Activated CD8-positive, alpha-beta memory T cell treated with anti-CD3 and anti-CD28 coated beads, Interleukin-2, amount 50 U/mL, for 1 hour (primary cell): ENCODE measurements around the gene GHR.

ENCODE experiments used
- DNase-seq: peaks from one replicate; pipeline ENCODE4 v3.0.0-alpha.2; 2020; ENCODE audit errors: extremely low read depth

Gene GHR

GRCh38 chr5:42462083-42462482 is 38.8 kb downstream of the GHR start:
- DNase-seq: no peak

GRCh38 chr5:42467572-42467971 is 44.3 kb downstream of the GHR start:
- DNase-seq: no peak

DNA sequence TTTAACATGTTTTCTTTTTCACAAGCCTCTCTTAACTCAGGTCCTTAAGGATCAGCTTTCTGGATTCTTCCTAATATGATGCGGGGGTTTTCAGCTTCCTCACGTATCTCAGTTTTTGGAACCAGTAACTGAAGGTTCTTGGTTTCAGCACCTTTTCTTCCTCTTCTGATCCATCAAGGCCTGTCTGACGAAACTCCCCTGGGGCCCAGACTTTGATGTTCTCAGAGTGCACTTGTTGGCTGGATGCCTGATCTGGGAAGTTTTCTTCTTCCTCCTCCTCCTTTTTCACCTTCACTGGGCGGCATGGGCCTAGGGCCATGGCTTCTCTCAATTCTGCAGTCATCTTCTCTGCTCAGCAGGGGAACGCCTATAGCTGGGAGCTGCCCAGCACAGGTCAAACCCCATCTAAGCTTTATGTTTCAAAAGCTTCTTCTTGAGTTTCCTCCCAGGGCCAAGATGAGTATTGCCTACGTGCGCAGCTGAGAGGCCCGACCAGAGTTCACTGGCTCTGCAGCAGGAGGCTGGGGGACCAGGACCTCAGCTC is 44.8 kb downstream of the GHR start:
- DNase-seq: no peak

DNA sequence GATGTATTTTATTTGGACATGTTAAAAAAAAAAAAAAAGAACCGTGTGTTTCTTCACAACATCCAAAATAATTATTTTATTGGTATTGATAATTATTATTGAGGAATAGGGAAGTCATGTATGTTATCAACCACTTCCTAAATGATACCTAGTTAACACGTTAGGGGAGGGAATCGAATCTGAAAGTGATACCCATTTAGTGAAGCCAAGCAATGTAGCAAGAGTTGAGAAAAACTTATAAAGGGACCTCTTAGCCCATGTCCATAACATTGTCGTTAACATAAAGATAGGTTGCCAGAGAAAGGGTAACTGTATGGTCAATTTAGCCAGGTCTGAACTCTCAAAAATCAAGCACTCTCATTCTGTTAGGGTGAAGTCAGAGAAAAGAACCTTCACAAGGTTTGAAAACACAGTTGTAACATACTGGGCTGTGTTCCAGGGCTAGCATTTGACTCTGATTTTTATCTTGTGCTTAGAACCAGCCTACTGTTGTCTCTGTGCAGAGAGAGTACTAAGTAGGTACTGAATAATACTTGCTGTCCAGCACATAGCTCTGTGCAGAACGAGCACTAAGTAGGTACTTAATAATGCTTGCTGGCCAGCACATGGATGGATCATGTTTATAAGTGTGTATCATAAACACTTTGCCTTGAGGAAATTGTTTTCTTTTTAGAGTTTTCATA is 60.4 kb downstream of the GHR start:
- no peak for DNase-seq

DNA sequence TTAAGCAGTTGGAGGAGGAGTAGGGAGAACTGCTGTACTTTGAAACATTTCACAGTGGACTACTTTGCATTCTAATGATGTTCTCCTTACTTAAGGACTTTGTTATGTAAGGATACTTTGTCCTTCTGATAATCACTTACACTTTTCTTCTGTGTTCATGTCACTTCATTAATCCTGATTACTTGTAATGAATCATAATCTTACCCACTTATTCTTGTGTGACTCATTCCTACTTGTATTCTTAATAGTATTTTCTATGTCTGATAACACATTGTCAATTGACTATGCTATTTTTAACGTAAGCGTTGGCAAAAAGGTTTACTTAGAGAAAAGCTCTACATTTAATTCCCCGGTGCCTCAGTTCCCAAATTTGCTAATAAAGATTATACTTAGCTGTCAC is 63.8 kb downstream of the GHR start:
- no peak for DNase-seq

GRCh38 chr5:42487821-42488220 is 64.6 kb downstream of the GHR start:
- DNase-seq: no peak

DNA sequence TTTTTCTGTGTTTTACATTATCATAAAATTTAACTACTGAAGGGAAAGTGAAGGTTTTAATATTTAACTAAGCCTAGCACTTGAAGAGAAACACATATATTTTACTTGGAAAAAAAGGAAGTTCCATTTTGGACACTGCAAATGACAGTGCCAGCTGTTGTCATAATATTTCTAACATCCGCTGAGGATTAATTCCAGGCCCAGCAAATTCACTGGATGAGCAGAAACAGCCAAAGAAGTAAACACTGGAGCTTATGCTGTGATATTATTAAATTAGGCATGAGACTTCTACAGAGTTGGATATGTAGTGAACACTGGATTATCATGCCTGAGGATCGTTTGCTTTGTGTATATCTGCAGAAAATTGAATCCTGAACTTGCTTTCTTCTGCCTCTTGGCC is 67.6 kb downstream of the GHR start:
- DNase-seq: no peak

DNA sequence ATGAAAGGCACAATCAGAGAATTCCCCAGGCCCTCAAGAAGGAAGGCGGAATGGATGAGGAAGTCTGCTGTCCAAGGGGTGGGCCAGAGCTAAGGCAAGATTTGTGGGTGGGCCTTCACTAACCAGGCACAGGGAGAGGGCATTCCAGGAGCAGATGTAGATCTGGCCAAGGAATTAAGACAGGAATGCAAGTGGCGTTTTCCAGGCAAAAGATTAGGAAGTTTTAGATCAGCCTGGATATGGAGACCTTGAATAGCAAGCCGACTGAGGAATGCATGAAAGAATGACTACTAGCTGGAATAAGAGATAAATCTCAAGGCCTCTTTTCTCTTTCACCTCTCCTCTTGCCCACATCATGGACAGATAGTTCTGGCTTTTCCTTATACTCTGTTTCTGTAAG is 68.5 kb downstream of the GHR start:
- DNase-seq: no peak

- DNase-seq: no peak
These were observed 69.7 kb downstream of the GHR start for GRCh38 chr5:42492974-42493373.

- no peak for DNase-seq
These were observed 71.2 kb downstream of the GHR start for GRCh38 chr5:42494414-42494813.

DNA sequence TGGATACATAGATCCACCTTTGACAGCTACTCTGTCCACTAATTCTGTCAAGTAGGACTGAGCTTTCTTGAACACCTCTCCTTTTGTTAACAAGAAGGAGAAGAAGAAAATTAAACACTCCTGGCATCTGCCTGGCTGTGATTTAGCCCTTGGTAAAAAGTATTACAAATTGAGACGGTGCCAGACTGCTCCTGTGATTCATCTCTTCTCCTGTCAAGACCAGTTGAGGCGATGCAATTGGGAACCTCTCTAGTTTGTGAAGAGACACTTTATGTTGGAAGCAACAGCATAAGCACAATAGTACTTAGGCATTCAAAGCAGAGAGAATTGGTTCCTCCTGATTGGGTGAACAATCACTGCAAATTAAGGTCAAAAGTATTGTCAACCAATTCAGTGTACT is 72.7 kb downstream of the GHR start:
- no peak for DNase-seq

GRCh38 chr5:42496397-42497156 is 73.3 kb downstream of the GHR start:
- no peak for DNase-seq

DNA sequence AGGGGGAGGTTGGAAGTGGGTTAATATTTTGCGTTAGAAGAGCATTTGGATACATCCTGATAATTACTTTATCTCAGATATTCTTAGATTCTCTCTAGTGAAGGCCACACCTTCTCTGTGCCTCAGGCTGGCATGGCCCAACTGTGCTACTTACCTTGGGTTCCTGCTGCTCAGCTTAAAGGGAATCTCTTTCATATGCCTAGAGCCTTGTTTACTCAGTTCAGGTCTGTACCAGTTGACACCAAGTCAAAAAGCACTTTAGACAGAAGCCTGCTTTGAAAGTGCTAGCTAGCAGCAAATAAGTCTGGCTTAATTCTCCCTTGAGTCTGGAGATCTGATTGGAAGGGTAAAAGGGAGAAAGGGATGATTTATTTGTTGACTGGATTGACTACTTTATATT is 74.8 kb downstream of the GHR start:
- no peak for DNase-seq

GRCh38 chr5:42499016-42499415 is 75.8 kb downstream of the GHR start:
- no peak for DNase-seq

- DNase-seq: no peak
These were observed 76.9 kb downstream of the GHR start for GRCh38 chr5:42500003-42500599.

DNA sequence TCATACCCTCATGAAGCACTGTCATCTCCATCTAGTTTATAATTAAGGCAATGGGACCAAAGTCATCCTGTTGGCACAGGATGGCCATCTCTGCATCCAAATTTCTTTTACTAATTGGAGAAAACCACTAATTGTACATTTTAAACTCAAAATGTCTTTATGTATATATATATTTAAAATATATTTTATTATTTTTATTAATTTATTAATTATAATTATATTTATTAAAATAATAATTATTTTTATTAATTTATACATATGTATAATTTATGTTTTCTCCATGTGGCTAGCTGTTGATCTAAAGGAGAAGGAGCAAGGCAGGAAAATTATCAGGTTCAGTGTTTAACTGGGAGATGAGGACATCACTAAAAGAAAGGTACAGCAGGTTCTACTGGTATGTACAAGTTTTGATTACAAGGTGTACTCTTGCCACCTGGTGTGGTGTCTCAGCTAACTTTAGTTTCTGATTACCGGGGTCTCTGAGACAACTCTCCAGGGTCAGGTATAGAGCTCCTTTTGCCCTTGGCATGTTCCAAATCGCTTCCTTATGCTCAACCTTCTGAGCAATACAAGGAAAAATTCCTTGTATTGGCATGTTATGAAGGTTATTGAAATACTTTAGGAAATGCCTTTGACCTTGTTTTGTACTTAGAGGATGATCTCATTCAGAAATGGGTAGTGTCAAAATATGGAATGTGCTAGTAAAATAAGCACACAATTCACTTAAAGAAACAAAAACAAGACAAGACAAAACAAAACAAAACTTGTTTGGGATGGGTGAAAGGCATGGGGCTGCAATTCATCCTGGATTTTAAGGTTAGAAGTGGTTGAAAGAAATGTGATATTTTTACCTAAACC is 79.6 kb downstream of the GHR start:
- DNase-seq: no peak

DNA sequence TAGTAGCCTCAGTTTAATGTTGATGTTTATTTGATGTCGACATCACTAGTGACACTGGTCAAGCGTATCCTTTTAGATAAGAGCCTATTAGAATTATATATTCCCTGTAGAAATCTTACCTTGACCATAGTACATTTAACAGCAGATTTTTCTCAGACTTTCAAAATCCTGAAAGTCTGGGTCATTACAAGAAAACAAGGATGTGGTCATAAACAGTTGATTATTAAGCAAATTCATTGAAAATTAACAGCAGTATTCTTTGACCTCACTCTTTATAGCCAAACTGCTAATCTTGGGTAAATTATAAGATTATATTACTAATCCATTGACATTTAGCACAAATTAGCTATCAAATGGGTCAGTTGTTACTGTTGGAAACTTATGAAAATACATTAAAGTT is 83.4 kb downstream of the GHR start:
- no peak for DNase-seq

- DNase-seq: no peak
These were observed 84.3 kb downstream of the GHR start for GRCh38 chr5:42507451-42508097.

DNA sequence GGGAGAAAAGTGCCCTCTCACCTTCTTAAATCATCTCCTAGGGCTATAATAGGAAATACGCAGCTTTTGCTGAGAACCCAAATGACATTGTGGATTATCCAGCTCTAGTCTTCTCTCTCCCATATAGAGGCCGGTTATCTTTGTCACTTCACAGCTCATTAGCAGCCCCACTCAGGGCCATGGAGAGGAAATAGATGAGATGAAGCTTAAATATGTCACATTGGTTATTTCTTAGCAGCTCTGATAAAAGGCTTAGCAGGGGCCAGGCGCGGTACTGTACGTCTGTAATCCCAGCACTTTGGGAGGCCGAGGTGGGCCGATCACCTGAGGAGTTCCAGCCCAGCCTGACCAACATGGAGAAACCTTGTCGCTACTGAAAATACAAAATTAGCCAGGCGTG is 90.0 kb downstream of the GHR start:
- DNase-seq: no peak

DNA sequence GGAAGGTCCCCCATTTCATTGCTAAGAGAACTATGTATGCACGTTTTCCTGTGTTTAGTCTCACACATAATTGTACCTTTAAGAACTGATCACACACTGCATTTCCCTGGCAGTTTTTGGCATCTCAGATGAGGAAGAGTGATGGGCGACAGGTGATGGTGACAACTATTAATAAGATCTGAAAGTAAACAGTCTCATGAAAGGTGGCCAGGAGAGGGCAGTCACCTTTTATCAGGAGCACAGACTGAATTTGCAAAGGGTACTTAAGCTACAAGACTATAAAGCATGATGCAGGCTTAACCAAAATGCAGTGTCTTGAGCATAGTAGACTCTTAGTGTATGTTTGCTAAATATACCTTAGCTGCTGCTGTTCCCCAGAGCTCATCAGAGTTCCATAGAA is 91.5 kb downstream of the GHR start:
- DNase-seq: no peak

GRCh38 chr5:42515504-42515903 is 92.3 kb downstream of the GHR start:
- DNase-seq: no peak
